Esophagus muscularis mucosa (tissue), 3 donors: Measurements from ENCODE around the gene CD151.

ENCODE experiments used
- POLR2A ChIP-seq: fragments of 450-650 bp; IDR thresholded peaks from one replicate; pipeline ENCODE4 v1.6.1; 2017; ENCODE audit warnings: antibody characterized with exemption, moderate library complexity, mild to moderate bottlenecking, low read depth
- TF ChIP-seq, protein P1 (sequence below), 3 experiments: fragments of 200-600 bp in 2 of 3; fragments of 450-650 bp in 1 of 3; sonication (generic) in 2 of 3; IDR thresholded peaks; one replicate each; pipeline ENCODE4 v1.5.1; 2017 to 2019; ENCODE audit warnings: antibody characterized with exemption in 3 of 3, mild to moderate bottlenecking in 2 of 3, moderate library complexity in 1 of 3

DNA sequence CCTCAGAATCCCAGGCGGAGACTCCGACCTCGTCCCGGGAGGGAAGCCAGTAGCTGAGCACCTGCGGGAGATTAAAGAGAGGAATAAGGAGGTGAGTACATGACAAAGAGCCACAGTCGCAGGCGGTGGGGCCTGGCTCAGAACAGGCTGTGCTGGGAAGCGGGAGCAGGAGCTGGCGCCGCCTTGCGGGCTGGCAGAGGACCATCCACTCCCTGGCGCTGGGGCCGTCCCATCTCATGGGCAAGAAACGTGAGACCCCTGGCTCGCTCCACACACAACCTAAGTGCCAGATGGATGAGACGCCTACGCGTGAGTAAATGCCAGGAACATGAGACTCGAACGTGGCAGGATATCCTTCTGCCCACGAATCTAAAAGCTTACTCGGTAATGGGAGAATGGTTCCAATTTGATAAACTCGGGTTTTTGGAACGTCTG lies 49.2 kb upstream of the CD151 start:
- TF ChIP-seq, protein P1, sequence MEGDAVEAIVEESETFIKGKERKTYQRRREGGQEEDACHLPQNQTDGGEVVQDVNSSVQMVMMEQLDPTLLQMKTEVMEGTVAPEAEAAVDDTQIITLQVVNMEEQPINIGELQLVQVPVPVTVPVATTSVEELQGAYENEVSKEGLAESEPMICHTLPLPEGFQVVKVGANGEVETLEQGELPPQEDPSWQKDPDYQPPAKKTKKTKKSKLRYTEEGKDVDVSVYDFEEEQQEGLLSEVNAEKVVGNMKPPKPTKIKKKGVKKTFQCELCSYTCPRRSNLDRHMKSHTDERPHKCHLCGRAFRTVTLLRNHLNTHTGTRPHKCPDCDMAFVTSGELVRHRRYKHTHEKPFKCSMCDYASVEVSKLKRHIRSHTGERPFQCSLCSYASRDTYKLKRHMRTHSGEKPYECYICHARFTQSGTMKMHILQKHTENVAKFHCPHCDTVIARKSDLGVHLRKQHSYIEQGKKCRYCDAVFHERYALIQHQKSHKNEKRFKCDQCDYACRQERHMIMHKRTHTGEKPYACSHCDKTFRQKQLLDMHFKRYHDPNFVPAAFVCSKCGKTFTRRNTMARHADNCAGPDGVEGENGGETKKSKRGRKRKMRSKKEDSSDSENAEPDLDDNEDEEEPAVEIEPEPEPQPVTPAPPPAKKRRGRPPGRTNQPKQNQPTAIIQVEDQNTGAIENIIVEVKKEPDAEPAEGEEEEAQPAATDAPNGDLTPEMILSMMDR (IDR thresholded peaks at IDR 0.05): peak; percentile 53 to 83 (median 56)
- TF ChIP-seq POLR2A: no peak
